ENCODE results near the gene C13orf46.
"Not testable (repeated sequence)": the region's sequence is repeated elsewhere in the genome, so short reads cannot be mapped to it uniquely, and the experiment has no call there.

The C13orf46 gene

DNA sequence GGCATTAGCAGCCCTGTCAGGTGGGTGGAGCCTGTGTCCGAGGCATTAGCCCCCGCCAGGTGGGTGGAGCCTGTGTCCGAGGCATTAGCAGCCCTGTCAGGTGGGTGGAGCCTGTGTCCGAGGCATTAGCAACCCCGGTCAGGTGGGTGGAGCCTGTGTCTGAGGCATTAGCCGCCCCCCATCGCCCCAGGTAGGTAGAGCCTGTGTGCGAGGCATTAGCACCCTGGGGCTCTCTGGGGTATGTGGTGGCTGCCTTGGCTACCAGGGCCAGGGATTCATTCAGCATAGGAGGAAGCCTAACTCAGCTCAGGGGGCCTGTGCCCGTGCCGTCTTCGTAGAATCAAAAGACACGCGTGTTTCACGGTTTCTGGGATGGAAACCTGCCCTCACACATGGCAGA is 46.3 kb upstream of the C13orf46 start:
- DNase-seq; H3K4me2 ChIP-seq (ENCODE audit: low read length); H4K8ac ChIP-seq (ENCODE audit: low read depth, low read length); H3K27ac ChIP-seq (ENCODE audit: low read depth, low read length); H4K5ac ChIP-seq (ENCODE audit: low read length); H3K36me3 ChIP-seq (ENCODE audit: control insufficient read depth, insufficient read depth, low read length); H2BK15ac ChIP-seq (replicated peaks; ENCODE audit: low read depth); H3K18ac ChIP-seq (ENCODE audit: low read length); H2BK5ac ChIP-seq (ENCODE audit: low read length); H3K79me2 ChIP-seq (ENCODE audit: control insufficient read depth, insufficient read depth, low read length); H3K9ac ChIP-seq (ENCODE audit: low read length); H2AK5ac ChIP-seq (ENCODE audit: low read length); H3K4me3 ChIP-seq (ENCODE audit: low read length); H3K4me1 ChIP-seq (ENCODE audit: control insufficient read depth, low read depth, low read length); H3K4ac ChIP-seq (ENCODE audit: low read depth, low read length); H3K27me3 ChIP-seq (ENCODE audit: insufficient read depth, low read length, poor library complexity); H3K23ac ChIP-seq (ENCODE audit: low read length); H2BK120ac ChIP-seq (ENCODE audit: low read depth, low read length); H3K79me1 ChIP-seq (ENCODE audit: low read length); H3K56ac ChIP-seq (ENCODE audit: low read length): not testable (repeated sequence)
- no CpG with 5 or more reads among the region's 14 CpGs for WGBS (ENCODE audit: extremely low coverage, insufficient coverage, low lambda C conversion rate)

GRCh38 chr13:114019367-114019766 is 45.5 kb upstream of the C13orf46 start:
- Histone ChIP-seq H4K8ac (ENCODE audit: low read depth, low read length) (no peak overlapping the region), H2BK15ac (replicated peaks; ENCODE audit: low read depth) (no peak overlapping the region), H3K4ac (ENCODE audit: low read depth, low read length) (no peak overlapping the region)

DNA sequence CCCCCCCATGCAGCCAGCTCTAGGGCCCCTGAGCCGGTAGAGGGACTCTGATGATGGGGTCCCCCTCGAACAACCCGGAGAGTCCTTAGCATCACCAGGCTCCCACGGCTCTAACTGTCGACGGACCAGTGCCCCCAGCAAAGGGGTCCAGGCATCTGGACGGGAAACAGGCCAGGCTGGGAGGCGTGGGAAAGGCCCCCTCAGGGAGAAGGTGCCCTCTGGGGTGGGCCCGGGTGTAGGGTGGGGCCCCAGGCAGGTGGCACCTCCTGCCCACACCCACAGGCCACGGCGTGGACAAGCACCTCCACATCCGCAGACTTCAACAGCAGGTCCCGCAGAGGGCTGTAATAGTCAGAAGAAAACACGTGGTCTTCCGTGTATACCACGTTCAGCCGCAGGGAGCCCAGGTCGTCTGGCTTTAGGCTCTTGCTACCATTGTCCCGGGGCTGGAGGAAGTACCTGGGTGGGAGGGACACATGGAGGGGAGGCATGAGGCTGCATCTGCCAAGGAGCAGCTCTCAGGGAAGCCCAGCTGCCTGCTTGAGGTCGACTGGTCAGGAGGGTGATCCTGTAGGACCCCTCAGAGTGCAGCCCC is 44.7 kb upstream of the C13orf46 start:
- Histone ChIP-seq H3K18ac (ENCODE audit: low read length) (no peak overlapping the region), H2BK15ac (replicated peaks; ENCODE audit: low read depth) (no peak overlapping the region), H3K79me1 (ENCODE audit: low read length) (no peaks in the 10 kb centered on the region), H3K4me1 (ENCODE audit: control insufficient read depth, low read depth, low read length) (no peaks in the 10 kb centered on the region), H3K56ac (ENCODE audit: low read length) (no peak overlapping the region), H3K9ac (ENCODE audit: low read length) (no peak overlapping the region), H2AK5ac (ENCODE audit: low read length) (no peak overlapping the region), H3K23ac (ENCODE audit: low read length) (no peak overlapping the region), H3K79me2 (ENCODE audit: control insufficient read depth, insufficient read depth, low read length) (no peaks in the 10 kb centered on the region), H3K36me3 (ENCODE audit: control insufficient read depth, insufficient read depth, low read length) (no peaks in the 10 kb centered on the region), H3K4me2 (ENCODE audit: low read length) (no peak overlapping the region), H2BK120ac (ENCODE audit: low read depth, low read length) (no peak overlapping the region), H3K4ac (ENCODE audit: low read depth, low read length) (no peak overlapping the region), H3K4me3 (ENCODE audit: low read length) (no peak overlapping the region), H2BK5ac (ENCODE audit: low read length) (no peak overlapping the region), H3K27ac (ENCODE audit: low read depth, low read length) (no peak overlapping the region), H3K27me3 (ENCODE audit: insufficient read depth, low read length, poor library complexity) (no peaks in the 10 kb centered on the region), H4K5ac (ENCODE audit: low read length) (no peak overlapping the region), H4K8ac (ENCODE audit: low read depth, low read length) (no peak overlapping the region)
- DNase-seq: no peak
- WGBS (ENCODE audit: extremely low coverage, insufficient coverage, low lambda C conversion rate): no CpG with 5 or more reads among the region's 20 CpGs

More at GRCh38 chr13:114019367-114019766, 45.5 kb upstream of the C13orf46 start:
- Histone ChIP-seq H4K5ac (ENCODE audit: low read length) (no peak overlapping the region), H3K36me3 (ENCODE audit: control insufficient read depth, insufficient read depth, low read length) (no peaks in the 10 kb centered on the region), H3K4me2 (ENCODE audit: low read length) (no peak overlapping the region), H2BK120ac (ENCODE audit: low read depth, low read length) (no peak overlapping the region), H3K4me3 (ENCODE audit: low read length) (no peak overlapping the region), H3K79me1 (ENCODE audit: low read length) (no peaks in the 10 kb centered on the region), H3K27ac (ENCODE audit: low read depth, low read length) (no peak overlapping the region), H3K9ac (ENCODE audit: low read length) (no peak overlapping the region), H3K18ac (ENCODE audit: low read length) (no peak overlapping the region), H3K27me3 (ENCODE audit: insufficient read depth, low read length, poor library complexity) (no peaks in the 10 kb centered on the region), H3K4me1 (ENCODE audit: control insufficient read depth, low read depth, low read length) (no peaks in the 10 kb centered on the region), H2AK5ac (ENCODE audit: low read length) (no peak overlapping the region), H2BK5ac (ENCODE audit: low read length) (no peak overlapping the region), H3K56ac (ENCODE audit: low read length) (no peak overlapping the region), H3K79me2 (ENCODE audit: control insufficient read depth, insufficient read depth, low read length) (no peaks in the 10 kb centered on the region), H3K23ac (ENCODE audit: low read length) (no peak overlapping the region)
- peak; percentile 60 for DNase-seq
- WGBS (ENCODE audit: extremely low coverage, insufficient coverage, low lambda C conversion rate): no CpG with 5 or more reads among the region's 13 CpGs

GRCh38 chr13:114017966-114018365 is 44.1 kb upstream of the C13orf46 start:
- H2BK120ac ChIP-seq (ENCODE audit: low read depth, low read length): no peak overlapping the region
- no peak overlapping the region for H3K4ac ChIP-seq (ENCODE audit: low read depth, low read length)
- H3K23ac ChIP-seq (ENCODE audit: low read length): no peak overlapping the region
- no peak overlapping the region for H3K9ac ChIP-seq (ENCODE audit: low read length)
- H3K4me2 ChIP-seq (ENCODE audit: low read length): no peak overlapping the region
- no peaks in the 10 kb centered on the region for H3K36me3 ChIP-seq (ENCODE audit: control insufficient read depth, insufficient read depth, low read length)
- no peak overlapping the region for H3K4me3 ChIP-seq (ENCODE audit: low read length)
- no peak overlapping the region for H2BK15ac ChIP-seq (replicated peaks; ENCODE audit: low read depth)
- no peaks in the 10 kb centered on the region for H3K27me3 ChIP-seq (ENCODE audit: insufficient read depth, low read length, poor library complexity)
- H3K27ac ChIP-seq (ENCODE audit: low read depth, low read length): no peak overlapping the region
- no peak overlapping the region for H3K18ac ChIP-seq (ENCODE audit: low read length)
- H3K79me1 ChIP-seq (ENCODE audit: low read length): no peaks in the 10 kb centered on the region
- no peaks in the 10 kb centered on the region for H3K79me2 ChIP-seq (ENCODE audit: control insufficient read depth, insufficient read depth, low read length)
- no peaks in the 10 kb centered on the region for H3K4me1 ChIP-seq (ENCODE audit: control insufficient read depth, low read depth, low read length)
- no peak for DNase-seq
- no CpG with 5 or more reads among the region's 23 CpGs for WGBS (ENCODE audit: extremely low coverage, insufficient coverage, low lambda C conversion rate)
- no peak overlapping the region for H2AK5ac ChIP-seq (ENCODE audit: low read length)
- H4K8ac ChIP-seq (ENCODE audit: low read depth, low read length): no peak overlapping the region
- no peak overlapping the region for H3K56ac ChIP-seq (ENCODE audit: low read length)
- no peak overlapping the region for H4K5ac ChIP-seq (ENCODE audit: low read length)
- no peak overlapping the region for H2BK5ac ChIP-seq (ENCODE audit: low read length)

DNA sequence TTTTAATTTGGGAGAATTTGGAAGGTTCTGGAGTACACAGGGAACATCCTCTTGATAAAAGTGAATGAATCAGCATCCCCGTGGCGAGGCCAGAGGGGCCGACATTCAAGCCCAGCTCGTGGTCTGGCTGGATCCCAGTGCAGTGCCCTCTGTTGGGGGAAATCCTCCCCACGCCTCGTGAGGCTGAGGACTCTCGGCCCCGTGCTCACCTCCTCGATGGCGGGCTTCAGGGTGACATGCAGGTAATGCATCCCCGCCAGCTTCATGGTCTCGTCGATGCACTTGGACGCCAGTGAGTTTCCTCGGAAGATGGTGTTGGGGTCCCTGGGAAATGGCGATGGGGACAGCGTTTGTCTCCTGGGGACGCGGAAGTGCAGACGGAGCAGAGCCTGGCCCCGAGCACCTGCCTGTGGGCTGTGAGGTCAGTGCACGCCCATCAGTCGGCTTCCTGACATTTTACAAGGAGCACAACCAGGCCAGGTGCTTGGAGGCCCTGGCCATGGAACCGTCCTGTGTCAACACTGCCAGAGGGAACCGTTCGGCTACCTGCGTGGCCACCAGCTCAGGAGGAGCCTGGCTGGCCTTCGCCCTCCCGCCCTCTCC is 43.3 kb upstream of the C13orf46 start:
- no peaks in the 10 kb centered on the region for H3K79me1 ChIP-seq (ENCODE audit: low read length)
- no peak overlapping the region for H3K23ac ChIP-seq (ENCODE audit: low read length)
- no peak overlapping the region for H2BK15ac ChIP-seq (replicated peaks; ENCODE audit: low read depth)
- DNase-seq: peak; percentile 47
- H4K5ac ChIP-seq (ENCODE audit: low read length): no peak overlapping the region
- H3K4me1 ChIP-seq (ENCODE audit: control insufficient read depth, low read depth, low read length): no peaks in the 10 kb centered on the region
- no peaks in the 10 kb centered on the region for H3K27me3 ChIP-seq (ENCODE audit: insufficient read depth, low read length, poor library complexity)
- no CpG with 5 or more reads among the region's 29 CpGs for WGBS (ENCODE audit: extremely low coverage, insufficient coverage, low lambda C conversion rate)
- H2BK5ac ChIP-seq (ENCODE audit: low read length): no peak overlapping the region
- H3K9ac ChIP-seq (ENCODE audit: low read length): no peak overlapping the region
- H3K4ac ChIP-seq (ENCODE audit: low read depth, low read length): no peak overlapping the region
- H3K36me3 ChIP-seq (ENCODE audit: control insufficient read depth, insufficient read depth, low read length): no peaks in the 10 kb centered on the region
- no peaks in the 10 kb centered on the region for H3K79me2 ChIP-seq (ENCODE audit: control insufficient read depth, insufficient read depth, low read length)
- H2BK120ac ChIP-seq (ENCODE audit: low read depth, low read length): no peak overlapping the region
- H2AK5ac ChIP-seq (ENCODE audit: low read length): no peak overlapping the region
- no peak overlapping the region for H4K8ac ChIP-seq (ENCODE audit: low read depth, low read length)
- H3K56ac ChIP-seq (ENCODE audit: low read length): no peak overlapping the region
- no peak overlapping the region for H3K4me2 ChIP-seq (ENCODE audit: low read length)
- H3K18ac ChIP-seq (ENCODE audit: low read length): no peak overlapping the region
- H3K4me3 ChIP-seq (ENCODE audit: low read length): no peak overlapping the region
- no peak overlapping the region for H3K27ac ChIP-seq (ENCODE audit: low read depth, low read length)

Measured in mesendoderm (in vitro differentiated cells).